Spleen (tissue), 11 donors: ENCODE data around the gene GABRE. TPM values are rescaled to one million over a fixed set of nuclear protein-coding genes. Genes with fewer than 3 reads are reported as not detected.
A peak's percentile ranks its signal among the peaks of the same experiment; 100 is the strongest.
"Not testable (repeated sequence)": the region's sequence is repeated elsewhere in the genome, so short reads cannot be mapped to it uniquely, and the experiment has no call there.

Source experiments
- DNase-seq: peaks from one replicate; pipeline ENCODE4 v3.0.0-alpha.2; 2020
- H3K27ac ChIP-seq, 8 donors: fragments of 200-600 bp; sonication (generic) in 7 of 8; 1 replicate in 4 of 8; 2 replicates in 4 of 8; pipeline versions ENCODE4 v1.5.0 to v1.8.0; 2016 to 2021; ENCODE audit warnings: inconsistent platforms in 4 of 8, mild to moderate bottlenecking in 4 of 8, moderate library complexity in 1 of 8
- H3K27me3 ChIP-seq, 7 donors: fragments of 200-600 bp; sonication (generic) in 6 of 7; replicated peaks in 1 of 7; 1 replicate in 4 of 7; 2 replicates in 3 of 7; pipeline versions ENCODE4 v1.5.0 to v1.8.0; 2016 to 2021; ENCODE audit warnings: inconsistent platforms in 3 of 7, mild to moderate bottlenecking in 1 of 7
- H3K36me3 ChIP-seq, 6 donors: fragments of 200-600 bp; sonication (generic) in 5 of 6; 1 replicate in 4 of 6; 2 replicates in 2 of 6; pipeline versions ENCODE4 v1.5.0 to v1.8.0; 2016 to 2021; ENCODE audit warnings: inconsistent platforms in 2 of 6
- H3K4me1 ChIP-seq, 6 donors: fragments of 200-600 bp; sonication (generic) in 5 of 6; 1 replicate in 3 of 6; 2 replicates in 3 of 6; pipeline versions ENCODE4 v1.5.0 to v1.8.0; 2016 to 2021; ENCODE audit warnings: inconsistent platforms in 3 of 6
- H3K4me3 ChIP-seq, 8 donors: fragments of 200-600 bp; sonication (generic) in 7 of 8; 1 replicate in 4 of 8; 2 replicates in 4 of 8; pipeline versions ENCODE4 v1.5.0 to v1.8.0; 2016 to 2021; ENCODE audit warnings: inconsistent platforms in 4 of 8, mild to moderate bottlenecking in 4 of 8, moderate library complexity in 2 of 8
- H3K9me3 ChIP-seq, 8 donors: fragments of 200-600 bp; sonication (generic) in 7 of 8; 1 replicate in 4 of 8; 2 replicates in 4 of 8; pipeline versions ENCODE4 v1.5.0 to v1.8.0; 2016 to 2021; ENCODE audit warnings: inconsistent platforms in 4 of 8
- CTCF ChIP-seq, 11 experiments: fragments of 200-600 bp in 7 of 11; fragments of 450-650 bp in 4 of 11; sonication (generic) in 4 of 11; IDR thresholded peaks in 8 of 11; conservative IDR thresholded peaks in 3 of 11; 1 replicate in 7 of 11; 2 replicates in 4 of 11; pipeline versions ENCODE4 v1.4.0 to v1.8.0; 2016 to 2021; ENCODE audit warnings: antibody characterized with exemption in 11 of 11, inconsistent platforms in 4 of 11, mild to moderate bottlenecking in 1 of 11
- POLR2A ChIP-seq, 3 donors: fragments of 450-650 bp; IDR thresholded peaks; one replicate each; pipeline ENCODE4 v1.5.1; 2017; ENCODE audit warnings: antibody characterized with exemption in 3 of 3, mild to moderate bottlenecking in 1 of 3
- POLR2AphosphoS5 ChIP-seq, 3 donors: sonication (generic); formaldehyde crosslinking; IDR thresholded peaks; one replicate each; pipeline ENCODE4 v1.5.1; 2017; ENCODE audit warnings: antibody characterized with exemption in 3 of 3
- WGBS, 5 donors: extraction: QIAGEN DNeasy Blood & Tissue Kit in 3 of 5; methylation state at CpG; one replicate each; pipeline versions ENCODE4 v1.1.5 to v1.1.7; 2013 to 2018; 5-methylcytosine and 5-hydroxymethylcytosine counted together
- intact Hi-C: fragments of 100-400 bp; cut with DNase I; formaldehyde crosslinking; loops from one replicate; pipeline ENCODE4 v1.15.0; 2023; ENCODE audit warnings: low total_unique reads
- polyA plus RNA-seq, 3 donors: library from polyadenylated mRNA; stranded (reverse); fragments of 200-250 nt; gene quantifications; one replicate each; pipeline ENCODE4 v1.2.1, GENCODE V29; 2013
- total RNA-seq, 7 donors: library from RNA; depleted of rRNA in 3 of 7; stranded (reverse); fragments of >200 nt in 3 of 7; fragmentation: NEBNext Ultra II Directional in 4 of 7; extraction: Animal tissue kit (Norgen Biotek cat#: 25700) in 4 of 7; gene quantifications; one replicate each; pipeline versions ENCODE4 v1.1.0 to v1.2.1, GENCODE V29; 2016 to 2021
- donor health status: healthy with polysubstance abuse.
- donor health status: DM: no; HTN: no; CAD: no; lungs with moderate emphysema.
- donor health status: DM: no; HTN: no; CAD: no.
- donor health status: Bipolar disorder and iron deficiency.
- donor health status: healthy.
- donor health status: DM: no; HTN: no; CAD: no.
- donor health status: DM: yes; HTN: yes; CAD: no.

GABRE gene
- total and polyA plus RNA-seq, 10 donors: 1.8 to 32.6 (median 19.7) TPM

GRCh38 chrX:151920101-151920500, 54.4 kb downstream of the GABRE start:
- WGBS, 5 donors: 89 to 100% (median 93%) methylated on average over 2 to 12 of the region's 12 CpGs
- H3K4me1 ChIP-seq: no peaks in the 10 kb centered on the region

GRCh38 chrX:151919610-151920009, 54.9 kb downstream of the GABRE start:
- no peaks in the 10 kb centered on the region for H3K4me1 ChIP-seq
- no peaks in the 10 kb centered on the region for H3K9me3 ChIP-seq
- no peak overlapping the region for H3K4me3 ChIP-seq
- H3K27ac ChIP-seq: no peak overlapping the region
- TF ChIP-seq POLR2A (IDR thresholded peaks at IDR 0.05) (no peak), CTCF (IDR thresholded peaks at IDR 0.05 in 8 of 11, conservative IDR thresholded peaks at IDR 0.05 in 3 of 11) (no peak), POLR2AphosphoS5 (IDR thresholded peaks at IDR 0.05) (no peak)
- WGBS, 5 donors: 89 to 96% (median 94%) methylated on average over 3 to 11 of the region's 11 CpGs
- DNase-seq: peak; percentile 55
- intact Hi-C loops: no loop called here
- no peaks in the 10 kb centered on the region for H3K36me3 ChIP-seq
- H3K27me3 ChIP-seq: no peaks in the 10 kb centered on the region

More at GRCh38 chrX:151920101-151920500, 54.4 kb downstream of the GABRE start:
- no peak for TF ChIP-seq CTCF (IDR thresholded peaks at IDR 0.05 in 8 of 11, conservative IDR thresholded peaks at IDR 0.05 in 3 of 11)
- no peak for TF ChIP-seq POLR2AphosphoS5 (IDR thresholded peaks at IDR 0.05)
- no peak for TF ChIP-seq POLR2A (IDR thresholded peaks at IDR 0.05)
- intact Hi-C loops: no loop called here
- peak; percentile 62 for DNase-seq
- no peaks in the 10 kb centered on the region for H3K9me3 ChIP-seq
- no peak overlapping the region for H3K4me3 ChIP-seq
- no peaks in the 10 kb centered on the region for H3K36me3 ChIP-seq
- H3K27me3 ChIP-seq: no peaks in the 10 kb centered on the region
- no peak overlapping the region for H3K27ac ChIP-seq

GRCh38 chrX:151918736-151919135, 55.7 kb downstream of the GABRE start:
- H3K9me3 ChIP-seq, H3K4me3 ChIP-seq, intact Hi-C loops, H3K27me3 ChIP-seq, H3K27ac ChIP-seq, H3K4me1 ChIP-seq, H3K36me3 ChIP-seq: not testable (repeated sequence)
- peak; percentile 47 for DNase-seq
- WGBS, 5 donors: 91 to 100% (median 94%) methylated on average over 7 to 18 of the region's 18 CpGs

GRCh38 chrX:151912780-151913179, 61.7 kb downstream of the GABRE start, which contains the start of gene MAGEA4:
Gene MAGEA4 (plus strand): TSS chrX:151912889. CDS start chrX:151923665, 10,776 bp downstream.
- intact Hi-C loops: no loop called here
- no peaks in the 10 kb centered on the region for H3K36me3 ChIP-seq
- no peaks in the 10 kb centered on the region for H3K9me3 ChIP-seq
- peak; percentile 55 for DNase-seq
- TF ChIP-seq POLR2AphosphoS5 (IDR thresholded peaks at IDR 0.05) (no peak), POLR2A (IDR thresholded peaks at IDR 0.05) (no peak)
- H3K4me1 ChIP-seq: no peaks in the 10 kb centered on the region
- no peaks in the 10 kb centered on the region for H3K27me3 ChIP-seq
- WGBS, 5 donors: 86 to 100% (median 92%) methylated on average over 1 to 11 of the region's 11 CpGs
- no peak within 1 kb of the TSS for H3K27ac ChIP-seq
- no peak within 1 kb of the TSS for H3K4me3 ChIP-seq

GRCh38 chrX:151912221-151912620, 62.3 kb downstream of the GABRE start:
- intact Hi-C loops: no loop called here

More at GRCh38 chrX:151912221-151912620, 62.3 kb downstream of the GABRE start:
- 81 to 100% (median 86%) methylated on average over 2 to 11 of the region's 11 CpGs for WGBS, 5 donors
- TF ChIP-seq CTCF (IDR thresholded peaks at IDR 0.05 in 8 of 11, conservative IDR thresholded peaks at IDR 0.05 in 3 of 11) (no peak), POLR2A (IDR thresholded peaks at IDR 0.05) (no peak)
- Histone ChIP-seq H3K4me3 (no peak overlapping the region), H3K27ac (no peak overlapping the region), H3K4me1 (no peaks in the 10 kb centered on the region), H3K9me3 (no peaks in the 10 kb centered on the region), H3K36me3 (no peaks in the 10 kb centered on the region), H3K27me3 (no peaks in the 10 kb centered on the region)
- peak; percentile 76 for DNase-seq
